K562 (cell line): ENCODE measurements around the gene LINS1. TPM values are rescaled to one million over a fixed set of nuclear protein-coding genes. Genes with fewer than 3 reads are reported as not detected.

Experiments used
- CBFA2T3 ChIP-seq: fragments of 450-650 bp; IDR thresholded peaks from 2 replicates; pipeline ENCODE4 v1.6.1; 2017
- CC2D1A ChIP-seq: fragments of 450-650 bp; IDR thresholded peaks from 2 replicates; pipeline ENCODE4 v1.6.1; 2017; ENCODE audit warnings: mild to moderate bottlenecking
- ELK3 ChIP-seq: fragments of 450-650 bp; formaldehyde crosslinking; IDR thresholded peaks from 2 replicates; pipeline ENCODE4 v1.4.0; 2020; ENCODE audit warnings: mild to moderate bottlenecking
- ETS1 ChIP-seq: conservative IDR thresholded peaks from 2 replicates; pipeline ENCODE4 v1.6.1; 2011; ENCODE audit warnings: low read depth, mild to moderate bottlenecking, low read length; ENCODE audit not compliant: control insufficient read depth
- HDAC1 ChIP-seq, 2 experiments: fragments of 450-650 bp; IDR thresholded peaks; 2 replicates each; pipeline ENCODE4 v1.6.1; 2016 to 2017; ENCODE audit warnings: inconsistent platforms in 1 of 2, mild to moderate bottlenecking in 1 of 2, moderate library complexity in 1 of 2
- HMBOX1 ChIP-seq: sonication (generic); IDR thresholded peaks from 2 replicates; pipeline ENCODE4 v1.6.1; 2016
- MAFK ChIP-seq: IDR thresholded peaks from 2 replicates; pipeline ENCODE4 v1.6.1; 2011; ENCODE audit warnings: low read length, improper control_type of control experiment
- MITF ChIP-seq: IDR thresholded peaks from 2 replicates; pipeline ENCODE4 v1.6.1; 2014; ENCODE audit warnings: antibody characterized with exemption
- MTA2 ChIP-seq: fragments of 450-650 bp; IDR thresholded peaks from 2 replicates; pipeline ENCODE4 v1.6.1; 2016; ENCODE audit warnings: low read depth
- NCOR1 ChIP-seq: fragments of 450-650 bp; IDR thresholded peaks from 2 replicates; pipeline ENCODE4 v1.6.1; 2016; ENCODE audit warnings: mild to moderate bottlenecking, moderate library complexity
- NR1H2 ChIP-seq: sonication (generic); formaldehyde crosslinking; IDR thresholded peaks from 2 replicates; pipeline ENCODE4 v1.4.0; 2020; ENCODE audit warnings: mild to moderate bottlenecking, missing genetic modification reagents
- SAFB2 ChIP-seq: fragments of 200-400 bp; formaldehyde crosslinking; IDR thresholded peaks from 2 replicates; pipeline ENCODE4 v1.6.1; 2018; ENCODE audit warnings: borderline replicate concordance, low read length, low read depth, moderate library complexity; ENCODE audit not compliant: severe bottlenecking
- SOX6 ChIP-seq: fragments of 450-650 bp; IDR thresholded peaks from 2 replicates; pipeline ENCODE4 v1.6.1; 2014; ENCODE audit warnings: mild to moderate bottlenecking
- TAF1 ChIP-seq: IDR thresholded peaks from 2 replicates; pipeline ENCODE4 v1.6.1; 2011; ENCODE audit warnings: mild to moderate bottlenecking, low read length, moderate library complexity; ENCODE audit not compliant: insufficient read depth, control insufficient read depth, severe bottlenecking; ENCODE audit errors: extremely low read depth
- TCF7 ChIP-seq: sonication (generic); IDR thresholded peaks from 2 replicates; pipeline ENCODE4 v1.6.1; 2016; ENCODE audit warnings: antibody characterized with exemption, borderline replicate concordance
- TFAM ChIP-seq: fragments of 250-450 bp; sonication (Bioruptor Pico); conservative IDR thresholded peaks from 2 replicates; pipeline ENCODE4 v1.5.0; 2021; ENCODE audit warnings: mild to moderate bottlenecking, moderate library complexity
- ZBTB43 ChIP-seq: sonication (generic); formaldehyde crosslinking; IDR thresholded peaks from 2 replicates; pipeline ENCODE4 v1.8.0; 2023; ENCODE audit warnings: mild to moderate bottlenecking, missing genetic modification reagents
- ZNF24 ChIP-seq: fragments of 450-650 bp; IDR thresholded peaks from 2 replicates; pipeline ENCODE4 v1.6.1; 2016
- ZNF586 ChIP-seq: fragments of 450-650 bp; formaldehyde crosslinking; conservative IDR thresholded peaks from 2 replicates; pipeline ENCODE4 v1.4.0; 2020; ENCODE audit warnings: mild to moderate bottlenecking, moderate library complexity
- ZNF592 ChIP-seq: fragments of 450-650 bp; IDR thresholded peaks from 2 replicates; pipeline ENCODE4 v1.6.1; 2017; ENCODE audit warnings: antibody characterized with exemption, mild to moderate bottlenecking
- polyA plus RNA-seq, 8 experiments: library from polyadenylated mRNA; depleted of rRNA in 4 of 8; stranded (reverse) in 5 of 8; unstranded in 3 of 8; fragments of >200 nt; fragmentation: Nextera tagmentation in 2 of 8; fragmentation: Illumina TruSeq in 1 of 8; extraction: Ambion mirVana in 2 of 8; extraction: Trizol in 1 of 8; gene quantifications; 2 replicates each; pipeline versions ENCODE4 v1.2.1 to v1.2.3, GENCODE V29; 2011 to 2014; ENCODE audit warnings: inconsistent platforms in 1 of 8, missing spikeins in 1 of 8
- total RNA-seq, 7 experiments: library from RNA; depleted of rRNA in 6 of 7; stranded (reverse); fragments of >200 nt in 6 of 7; fragmentation: Illumina TruSeq in 2 of 7; extraction: Trizol in 2 of 7; gene quantifications; 2 replicates each; pipeline versions ENCODE4 v1.2.1 to v1.2.3, GENCODE V29; 2011 to 2021; ENCODE audit warnings: low replicate concordance in 1 of 7

Gene LINS1
- total and polyA plus RNA-seq, 9 of the 15 experiments (the other 6 are each of a cell fraction or from before 2014, with no cell fraction given), result 15.4 to 31.4 (median 24.6) TPM

- TF ChIP-seq ETS1 (0 out of 2 replicates have a peak, but pooled peaks have one; percentile 29), MTA2 (peak; percentile 24; the same call in 1 of the 2 replicates), SAFB2 (no peak), ELK3 (no peak), MAFK (no peak), HDAC1 (IDR thresholded peaks at IDR 0.05) (peak in 1 of 2 experiments; percentile 45; a peak in 1 of 4 replicates), CC2D1A (0 out of 2 replicates have a peak, but pooled peaks have one; percentile 20), MITF (no peak), ZNF24 (no peak), ZNF586 (no peak), HMBOX1 (no peak), NCOR1 (peak; percentile 59), CBFA2T3 (peak; percentile 60), TFAM (CRISPR knock-in tag) (no peak), NR1H2 (CRISPR knock-in tag) (no peak), SOX6 (peak; percentile 73), ZNF592 (no peak), ZBTB43 (CRISPR knock-in tag) (no peak), TCF7 (no peak), TAF1 (peak; percentile 45)
Observed at GRCh38 chr15:100596792-100597191, 5.2 kb downstream of the LINS1 start (continued).
